Caki2 (cell line): Measurements from ENCODE around the gene CYTH1. TPM values are rescaled to one million over a fixed set of nuclear protein-coding genes. Genes with fewer than 3 reads are reported as not detected.

Experiments used
- DNase-seq: peaks from one replicate; pipeline ENCODE4 v3.0.0-alpha.2; 2015; ENCODE audit warnings: low read depth
- in situ Hi-C: cut with HindIII; loops from 2 replicates; pipeline ENCODE4 v1.10.0; 2016; ENCODE audit warnings: low sequenced_read_pairs, low pct_unique_long_range_greater_than_20kb, mixed read lengths
- total RNA-seq: library from RNA; depleted of rRNA; stranded (reverse); fragments of >200 nt; shearing (Covaris generic); gene quantifications from 2 replicates; pipeline ENCODE4 v1.2.3, GENCODE V29; 2014; ENCODE audit warnings: low replicate concordance

Gene CYTH1
- total RNA-seq, 1 experiment from 2014 or later: 52.6 TPM

DNA sequence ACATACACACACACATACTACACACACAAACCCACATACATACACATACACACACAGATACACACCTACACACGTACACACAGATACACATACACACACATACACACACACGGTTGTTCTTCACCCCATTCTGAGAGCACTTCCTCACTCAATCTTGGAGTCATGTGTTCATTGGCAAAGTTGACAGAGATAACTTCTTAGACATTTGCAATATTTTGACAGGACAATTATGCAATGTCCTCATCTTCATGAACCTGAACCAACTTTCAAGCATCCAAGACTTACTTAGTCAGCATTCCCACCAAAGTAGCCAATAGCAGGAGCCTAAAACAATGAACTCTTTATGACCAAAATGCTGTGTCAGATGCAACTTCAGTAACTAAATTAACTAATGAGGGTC, 127.7 kb downstream of the CYTH1 start:
- no peak for DNase-seq
- in situ Hi-C loops: no loop called here

DNA sequence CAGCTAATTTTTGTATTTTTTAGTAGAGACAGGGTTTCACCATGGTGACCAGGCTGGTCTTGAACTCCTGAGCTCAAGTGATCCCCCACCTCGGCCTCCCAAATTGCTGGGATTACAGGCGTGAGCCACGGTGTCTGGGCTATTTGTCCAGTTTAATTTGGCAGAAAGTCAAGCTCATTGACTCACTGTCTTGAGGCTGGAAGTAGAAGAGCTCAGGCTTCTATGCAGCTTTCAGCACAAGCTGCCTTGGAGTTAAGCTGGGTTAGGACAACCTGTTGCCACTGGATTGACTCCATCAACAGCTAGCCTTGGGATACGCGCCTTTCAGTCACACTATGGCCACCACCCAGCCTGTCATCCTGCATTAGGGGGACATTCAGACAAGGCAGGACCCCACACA, 128.7 kb downstream of the CYTH1 start:
- in situ Hi-C loops: no loop called here
- DNase-seq: no peak

DNA sequence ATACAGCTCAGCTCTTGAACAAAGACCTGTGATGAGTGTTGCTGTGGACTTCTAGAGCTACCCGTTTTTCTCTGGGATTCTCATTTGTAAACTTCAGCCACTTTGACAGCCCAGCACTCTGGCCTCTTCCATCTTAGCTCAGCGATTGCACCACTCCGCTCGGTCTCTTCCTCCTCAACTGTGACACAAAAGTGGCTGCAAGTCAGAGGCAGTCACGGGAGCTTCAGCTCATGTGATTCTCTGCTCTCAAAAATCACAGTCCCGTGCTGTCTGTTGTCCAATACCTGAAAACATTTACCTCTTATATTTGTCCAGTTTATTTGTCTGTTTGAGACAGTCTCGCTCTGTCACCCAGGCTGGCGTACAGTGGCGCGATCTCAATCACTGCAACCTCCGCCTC, 129.2 kb downstream of the CYTH1 start:
- in situ Hi-C loops: no loop called here
- DNase-seq: no peak

DNA sequence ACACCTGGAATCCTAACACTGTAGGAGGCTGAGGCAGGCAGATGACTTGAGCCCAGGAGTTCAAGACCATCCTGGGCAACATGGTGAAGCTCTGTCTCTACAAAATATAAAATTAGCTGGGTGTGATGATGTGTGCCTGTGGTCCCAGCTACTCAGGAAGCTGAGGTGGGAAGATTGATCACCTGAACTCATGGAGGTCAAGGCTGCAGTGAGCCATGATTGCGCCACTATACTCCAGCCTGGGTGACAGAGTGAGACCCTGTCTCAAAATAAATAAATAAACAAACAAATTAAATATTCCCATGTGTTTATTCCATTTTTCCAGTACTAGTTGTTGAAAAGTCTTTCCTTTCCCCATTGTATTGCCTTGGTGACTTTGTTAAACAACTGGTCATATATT, 130.0 kb downstream of the CYTH1 start:
- in situ Hi-C loops: no loop called here

DNA sequence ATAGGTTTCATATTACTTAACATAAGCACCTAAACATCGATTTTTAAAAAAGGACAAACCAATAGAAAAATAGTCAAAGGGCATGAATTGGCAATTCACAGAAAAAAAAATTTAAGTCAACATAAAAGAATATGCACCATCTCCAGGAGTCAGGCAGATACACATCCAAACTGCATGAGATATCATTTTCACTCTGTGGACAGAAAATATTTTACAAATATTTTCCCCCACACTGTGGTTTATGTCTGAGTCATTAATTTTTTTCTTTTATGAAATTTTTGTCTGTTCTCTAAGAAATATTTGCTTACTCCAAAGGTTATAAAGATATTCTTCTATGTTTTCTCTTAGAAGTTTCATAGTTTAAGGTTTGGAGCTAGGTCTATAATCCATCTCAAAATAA, 130.5 kb downstream of the CYTH1 start:
- DNase-seq: no peak
- in situ Hi-C loops: no loop called here

More for the DNA sequence above, 130.0 kb downstream of the CYTH1 start:
- DNase-seq: no peak

DNA sequence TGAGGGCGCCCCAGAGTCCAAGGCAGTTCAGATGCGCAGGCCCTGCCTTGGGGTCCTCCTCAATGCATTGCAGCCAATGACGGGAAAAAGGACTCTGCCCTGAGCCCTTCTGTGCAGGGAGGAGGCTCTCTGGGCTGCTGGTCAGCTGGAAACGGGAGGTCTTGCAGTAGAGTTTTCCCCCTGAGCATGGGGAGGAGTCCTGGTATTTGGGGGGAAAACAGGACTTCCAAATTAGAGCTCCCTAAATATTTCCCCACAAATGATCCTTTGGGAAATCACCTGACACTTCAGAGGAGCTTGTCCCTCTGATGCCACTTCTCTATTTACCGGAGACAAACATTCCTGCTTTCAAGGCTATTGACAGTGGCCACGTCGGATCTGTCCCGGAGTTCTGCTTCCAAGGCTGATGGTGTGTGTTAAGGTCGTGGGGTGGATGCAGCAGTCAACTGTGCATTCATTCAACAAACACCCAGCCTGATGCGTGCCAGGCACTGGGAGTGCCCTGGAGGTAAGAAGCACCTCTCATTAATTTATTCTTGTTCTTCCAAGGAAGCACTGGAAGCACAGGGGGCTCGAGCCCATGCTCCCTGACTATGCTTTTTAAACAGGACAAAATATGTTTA, 131.9 kb downstream of the CYTH1 start:
- no peak for DNase-seq
- in situ Hi-C loops: no loop called here

DNA sequence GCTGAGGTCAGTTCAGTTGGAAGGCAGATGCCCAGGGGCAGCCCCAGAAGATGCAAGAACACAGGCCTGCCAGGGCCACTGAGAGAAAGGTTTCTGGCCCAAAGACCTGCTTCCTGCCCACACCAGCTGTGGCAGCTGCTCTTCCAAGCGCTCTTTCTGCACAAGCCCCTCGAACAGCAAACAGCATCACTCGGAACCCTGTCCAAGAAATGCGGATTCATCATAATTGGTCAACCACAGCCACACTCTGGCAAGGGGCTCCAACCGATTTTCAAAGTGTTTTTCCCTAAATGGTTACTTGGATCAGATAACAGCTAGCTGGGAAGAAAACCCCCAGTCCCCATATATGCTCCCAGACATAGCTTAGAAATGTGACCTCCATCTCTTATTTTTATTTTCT, 133.8 kb downstream of the CYTH1 start:
- in situ Hi-C loops: no loop called here
- DNase-seq: no peak

DNA sequence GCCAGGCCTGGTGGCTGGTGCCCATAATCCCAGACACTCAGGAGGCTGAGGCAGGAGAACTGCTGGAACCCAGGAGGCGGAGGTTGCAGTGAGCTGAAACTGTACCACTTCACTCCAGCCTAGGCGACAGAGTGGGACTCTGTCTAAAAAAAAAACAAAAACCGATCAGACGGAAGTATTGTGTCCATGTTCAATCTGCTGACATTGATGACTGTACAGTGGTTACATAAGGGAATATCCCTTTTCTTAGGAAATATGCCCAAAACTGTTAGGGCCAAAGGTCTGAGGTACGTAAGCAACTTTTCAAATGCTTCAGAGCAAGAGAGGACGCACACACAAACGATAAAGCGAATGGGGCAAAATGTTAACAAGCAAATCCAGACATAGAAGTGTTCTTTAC, 135.0 kb downstream of the CYTH1 start:
- no peak for DNase-seq
- in situ Hi-C loops: no loop called here

DNA sequence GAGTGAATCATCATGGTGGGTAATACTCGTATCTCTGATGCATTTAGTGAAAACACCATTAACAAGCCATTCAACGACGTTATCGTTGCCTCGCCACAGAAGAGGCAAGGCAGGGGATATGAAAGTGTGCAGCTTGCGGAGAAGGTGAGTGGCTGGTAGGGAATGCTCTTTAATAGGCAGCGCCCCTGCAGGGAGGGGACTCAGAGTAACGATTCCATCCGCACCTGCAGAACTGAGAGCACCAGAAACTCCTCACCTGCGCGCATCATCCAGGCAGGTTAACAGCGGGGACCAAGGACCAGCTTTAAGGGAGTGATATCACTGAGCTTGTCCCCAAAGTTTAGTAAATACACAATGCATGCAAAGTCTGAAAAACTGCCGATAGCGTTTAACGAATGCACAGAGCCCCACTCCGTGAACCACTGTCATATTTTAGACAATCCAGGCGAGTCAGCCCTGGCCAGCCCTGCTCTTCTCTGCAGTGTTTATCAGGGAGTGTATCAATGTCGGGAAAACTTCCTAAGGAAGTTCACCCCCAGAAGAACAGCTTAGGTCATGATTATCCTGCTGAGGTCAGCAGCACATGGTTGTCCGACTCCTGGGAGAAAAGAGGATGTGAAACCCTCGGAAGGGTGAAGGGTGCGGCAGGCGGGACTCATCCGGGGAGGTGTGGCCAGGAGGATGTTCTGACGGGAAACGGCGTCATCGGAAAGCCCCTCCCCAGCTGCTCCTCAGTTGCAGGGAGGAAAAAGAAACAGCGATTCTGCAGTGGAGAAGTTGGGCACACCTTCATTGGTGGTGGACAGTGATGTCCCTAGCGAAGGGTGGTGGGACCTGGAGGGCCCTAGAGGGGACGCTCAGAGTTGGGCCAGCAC, 136.4 kb downstream of the CYTH1 start:
- in situ Hi-C loops: no loop called here
- DNase-seq: no peak

DNA sequence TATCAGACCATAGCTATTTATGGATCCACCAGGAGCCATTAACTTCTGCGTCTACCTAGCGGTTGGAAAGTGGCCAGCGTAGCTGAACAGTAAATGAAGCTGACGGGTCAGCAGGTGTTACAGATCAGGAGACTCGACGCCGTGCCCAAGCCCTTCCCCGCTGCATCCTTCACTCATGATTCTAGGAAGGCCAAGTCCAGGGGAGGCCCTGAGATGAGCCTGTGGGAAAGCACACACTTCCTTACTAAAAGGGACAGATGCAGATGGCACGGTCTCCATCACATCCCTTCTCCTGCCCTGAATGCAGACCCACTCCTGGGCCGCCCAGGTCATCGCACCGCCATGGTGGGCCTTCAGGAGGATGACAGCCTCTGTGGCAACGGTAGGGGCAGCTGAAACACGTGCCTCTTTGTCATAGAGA, 137.1 kb downstream of the CYTH1 start:
- in situ Hi-C loops: no loop called here
- no peak for DNase-seq

DNA sequence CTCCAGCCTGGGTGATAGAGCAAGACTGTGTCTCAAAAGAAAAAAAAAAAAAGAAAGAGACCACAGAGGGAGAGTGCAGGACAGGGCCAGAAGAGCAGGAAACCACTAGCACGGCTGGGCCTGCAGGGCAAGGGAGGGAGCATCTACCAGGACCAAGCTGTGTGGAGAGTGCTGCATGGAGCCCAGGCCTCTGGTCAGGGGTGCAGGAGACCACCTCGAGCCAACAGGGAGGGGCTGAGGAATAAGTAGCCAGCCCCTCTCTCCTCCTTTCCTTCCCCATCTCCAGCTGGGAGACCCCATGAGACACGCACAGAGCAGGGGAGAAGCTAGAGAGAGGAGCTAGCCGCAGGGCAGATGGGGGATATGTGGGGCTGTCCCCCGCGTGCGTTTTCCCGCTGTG, 137.8 kb downstream of the CYTH1 start:
- DNase-seq: no peak
- in situ Hi-C loops: no loop called here

DNA sequence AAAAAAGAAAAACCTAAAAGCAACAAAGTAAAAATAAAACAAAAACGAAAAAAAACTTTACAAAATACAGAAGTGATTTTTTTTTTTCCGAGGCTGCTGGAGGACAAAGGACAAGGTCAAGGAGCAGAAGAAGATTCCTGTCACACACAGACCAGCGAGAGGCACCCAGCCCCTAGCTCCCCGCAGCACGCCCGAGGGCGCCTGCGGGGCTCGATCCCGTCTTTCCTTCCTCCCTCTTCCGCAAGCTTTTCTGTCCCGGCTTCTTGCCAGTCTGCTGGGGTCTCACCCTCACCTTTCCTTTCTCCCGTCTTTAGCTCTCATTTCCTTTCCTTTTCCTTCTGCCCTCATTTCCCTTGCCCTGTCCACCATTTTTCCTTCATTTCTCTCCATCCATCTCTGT, 138.7 kb downstream of the CYTH1 start:
- no peak for DNase-seq
- in situ Hi-C loops: no loop called here

DNA sequence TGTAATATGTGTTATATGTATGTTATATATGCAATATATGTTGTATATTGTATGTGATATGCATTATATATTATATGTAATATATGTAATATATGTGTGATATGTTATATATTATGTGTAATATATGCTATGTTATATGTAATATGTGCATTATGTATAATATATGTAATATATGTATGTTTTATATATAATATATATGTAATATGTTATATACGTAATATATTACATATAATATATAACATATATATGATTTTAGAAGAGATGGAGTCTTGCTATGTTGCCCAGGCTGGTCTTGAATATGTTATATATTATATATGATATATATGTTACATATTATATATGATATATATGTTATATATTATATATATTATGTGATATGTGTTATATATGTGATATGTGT, 139.4 kb downstream of the CYTH1 start:
- in situ Hi-C loops: no loop called here
- DNase-seq: no peak

DNA sequence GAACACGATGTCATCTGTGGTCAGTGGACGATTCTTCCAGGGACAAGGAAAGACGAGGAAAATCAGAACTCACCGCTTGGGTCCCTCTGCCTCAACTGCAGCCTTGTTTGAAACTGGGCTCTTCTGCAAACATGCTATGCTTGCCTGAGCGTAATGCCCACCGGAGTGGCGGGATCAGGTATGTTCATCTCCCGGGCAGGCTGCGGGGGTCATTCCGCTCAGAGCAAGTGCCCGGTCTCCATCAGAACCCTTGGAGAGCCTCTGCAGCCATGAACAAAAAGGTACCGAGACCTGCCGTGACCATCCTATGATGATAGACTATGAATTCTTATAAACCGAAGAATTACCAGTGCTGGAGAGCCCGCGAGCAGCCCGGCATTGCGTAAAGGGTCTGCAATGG, 140.4 kb downstream of the CYTH1 start:
- no peak for DNase-seq
- in situ Hi-C loops: no loop called here

DNA sequence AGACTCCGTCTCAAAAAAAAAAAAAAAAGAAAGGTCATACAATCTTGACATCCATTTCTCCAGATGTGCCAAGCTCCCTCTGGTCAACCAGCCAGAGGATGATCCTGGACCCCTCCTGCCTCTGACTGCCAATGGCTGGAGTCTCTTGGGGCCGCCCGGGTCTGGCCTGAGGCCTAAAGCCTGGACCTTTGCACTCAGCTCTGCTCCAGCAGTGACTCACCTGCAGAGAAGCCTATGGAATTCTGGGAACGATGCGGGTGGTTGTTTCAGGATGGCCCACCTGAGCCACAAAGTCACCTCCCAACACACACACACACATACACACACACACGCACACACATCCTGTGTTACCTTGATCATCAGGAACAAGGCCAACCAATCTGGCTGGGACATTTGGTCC, 140.8 kb downstream of the CYTH1 start:
- no peak for DNase-seq
- in situ Hi-C loops: no loop called here

DNA sequence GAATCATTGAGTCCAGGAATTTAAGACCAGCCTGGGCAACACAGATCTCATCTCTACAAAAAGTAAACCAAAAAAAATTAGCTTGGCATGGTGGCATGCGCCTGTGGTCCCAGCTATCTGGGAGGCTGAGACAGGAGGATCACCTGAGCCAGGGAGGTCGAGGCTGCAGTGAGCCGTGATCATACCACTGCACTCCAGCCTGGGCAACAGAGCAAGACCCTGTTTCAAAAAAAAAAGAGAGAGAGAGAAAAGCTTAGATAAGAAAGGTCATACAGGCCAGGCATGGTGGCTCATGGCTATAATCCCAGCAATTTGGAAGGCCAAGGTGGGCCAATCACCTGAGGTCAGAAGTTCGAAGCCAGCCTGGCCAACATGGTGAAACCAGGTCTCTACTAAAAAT, 141.4 kb downstream of the CYTH1 start:
- in situ Hi-C loops: no loop called here
- no peak for DNase-seq

DNA sequence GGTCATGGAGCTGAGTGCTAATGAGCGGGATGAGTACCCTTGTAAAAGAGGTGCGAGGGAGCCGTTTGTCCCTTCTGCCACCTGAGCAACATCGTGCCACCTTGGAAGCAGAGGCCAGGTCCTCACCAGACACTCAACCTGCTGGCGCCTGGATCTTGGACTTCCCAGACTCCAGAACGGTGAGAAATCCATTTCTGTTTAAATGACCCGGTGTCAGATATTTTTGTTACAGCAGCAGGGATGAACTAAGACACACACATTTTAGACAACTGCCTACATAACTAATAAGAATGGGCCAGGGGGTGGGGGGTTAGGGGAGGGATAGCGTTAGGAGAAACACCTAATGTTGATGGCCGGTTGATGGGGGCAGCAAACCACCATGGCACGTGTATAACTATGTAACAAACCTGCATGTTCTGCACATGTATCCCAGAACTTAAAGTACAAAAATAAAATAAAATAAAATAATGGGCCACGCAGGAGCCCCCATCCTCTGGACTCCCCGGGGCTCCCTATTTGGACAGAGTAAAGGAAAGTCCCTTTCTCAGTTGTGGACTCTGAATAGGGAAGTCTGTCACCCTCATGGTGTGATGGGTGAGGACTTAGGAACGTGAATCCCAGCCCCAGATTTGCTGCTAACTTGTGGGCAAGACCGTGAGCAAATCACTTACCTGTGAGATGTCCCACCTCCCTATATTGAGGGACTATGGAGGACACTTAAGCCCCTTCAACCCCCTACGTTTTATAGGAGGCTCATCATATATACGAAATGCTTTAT, 144.2 kb downstream of the CYTH1 start:
- in situ Hi-C loops: no loop called here
- no peak for DNase-seq

DNA sequence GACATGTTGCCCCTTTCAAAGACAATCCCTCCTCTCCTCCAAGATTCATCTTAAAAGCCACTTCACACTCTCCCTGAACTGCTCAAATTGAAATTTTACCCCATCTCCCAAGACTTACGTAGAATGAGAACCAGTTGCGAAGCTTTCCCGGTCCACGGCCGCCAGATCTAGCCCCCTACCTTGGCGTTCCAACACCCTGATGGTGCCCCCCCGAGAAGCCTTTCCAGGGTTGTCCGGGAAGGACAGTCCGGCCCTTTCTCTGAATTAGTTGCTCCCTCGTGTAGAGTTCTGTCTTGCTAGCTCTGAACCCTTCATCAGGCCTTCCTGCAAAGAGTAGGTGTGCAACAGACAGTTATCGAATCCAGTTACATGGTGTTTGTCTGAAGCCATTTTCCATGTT, 144.9 kb downstream of the CYTH1 start:
- DNase-seq: no peak
- in situ Hi-C loops: no loop called here

DNA sequence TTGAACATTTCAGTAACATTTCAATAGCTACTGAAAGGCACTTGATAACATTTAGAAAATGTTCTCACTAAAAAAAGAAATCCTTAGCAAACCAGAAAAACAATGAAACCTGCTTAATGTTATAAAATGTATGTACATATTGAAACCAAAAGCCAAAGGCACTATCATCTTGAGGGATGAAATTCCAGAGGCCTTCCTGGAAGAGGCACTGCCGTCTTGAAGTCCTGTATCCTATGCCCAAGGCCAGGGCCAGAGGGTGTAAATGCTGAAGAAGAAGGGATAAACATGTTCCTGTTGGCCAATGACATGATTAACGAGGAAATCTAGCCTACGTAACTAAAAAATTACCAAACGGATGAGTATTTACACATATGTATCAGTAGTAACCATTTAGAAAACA, 147.9 kb downstream of the CYTH1 start:
- no peak for DNase-seq
- in situ Hi-C loops: loop anchor here (5.0 kb wide), 1 partner anchor 73 kb away; no protein-coding TSS in a partner anchor
